NCI-H2107 treated with DMSO at 0.1 percent for 48 hours (cell line): ENCODE measurements around the gene ACR.

Experiments used
- DNase-seq: peaks from one replicate; lab custom pipeline; 2025; ENCODE audit not compliant: unreplicated experiment; lab: John Stamatoyannopoulos, UW

ACR gene

GRCh38 chr22:50716290-50717024, 21.5 kb upstream of the ACR start:
- DNase-seq = no peak

GRCh38 chr22:50717709-50718351, 20.2 kb upstream of the ACR start:
- DNase-seq = no peak

- DNase-seq = no peak
Measured at GRCh38 chr22:50718352-50718709, 19.7 kb upstream of the ACR start.

- no peak for DNase-seq
Measured at GRCh38 chr22:50719814-50720300, 18.1 kb upstream of the ACR start.

GRCh38 chr22:50720301-50721256, 17.4 kb upstream of the ACR start:
- no peak for DNase-seq

- DNase-seq = no peak
Measured at GRCh38 chr22:50721257-50721844, 16.7 kb upstream of the ACR start.

GRCh38 chr22:50722048-50722701, 15.8 kb upstream of the ACR start:
- no peak for DNase-seq

- DNase-seq = no peak
Measured at GRCh38 chr22:50722716-50723428, 15.1 kb upstream of the ACR start.

- no peak for DNase-seq
Measured at GRCh38 chr22:50723991-50724390, 14.0 kb upstream of the ACR start.

- DNase-seq = no peak
Measured at GRCh38 chr22:50724616-50725015, 13.4 kb upstream of the ACR start.

GRCh38 chr22:50725597-50725996, 12.4 kb upstream of the ACR start:
- DNase-seq = no peak

GRCh38 chr22:50726643-50727340, 11.2 kb upstream of the ACR start:
- DNase-seq = no peak

GRCh38 chr22:50727678-50728522, 10.1 kb upstream of the ACR start:
- no peak for DNase-seq

- DNase-seq = no peak
Measured at GRCh38 chr22:50728523-50728931, 9.5 kb upstream of the ACR start.

- peak; percentile 84 for DNase-seq
Measured at GRCh38 chr22:50729391-50730012, 8.5 kb upstream of the ACR start.

- no peak for DNase-seq
Measured at GRCh38 chr22:50730013-50730891, 7.8 kb upstream of the ACR start.
